Measurements from ENCODE around the gene TAS2R39. TPM values are rescaled to one million over a fixed set of nuclear protein-coding genes. Genes with fewer than 3 reads are reported as not detected.

TAS2R39 gene
- total and polyA plus RNA-seq, 2 experiments from 2014 or later: 0.21 TPM; not detected in 1

DNA sequence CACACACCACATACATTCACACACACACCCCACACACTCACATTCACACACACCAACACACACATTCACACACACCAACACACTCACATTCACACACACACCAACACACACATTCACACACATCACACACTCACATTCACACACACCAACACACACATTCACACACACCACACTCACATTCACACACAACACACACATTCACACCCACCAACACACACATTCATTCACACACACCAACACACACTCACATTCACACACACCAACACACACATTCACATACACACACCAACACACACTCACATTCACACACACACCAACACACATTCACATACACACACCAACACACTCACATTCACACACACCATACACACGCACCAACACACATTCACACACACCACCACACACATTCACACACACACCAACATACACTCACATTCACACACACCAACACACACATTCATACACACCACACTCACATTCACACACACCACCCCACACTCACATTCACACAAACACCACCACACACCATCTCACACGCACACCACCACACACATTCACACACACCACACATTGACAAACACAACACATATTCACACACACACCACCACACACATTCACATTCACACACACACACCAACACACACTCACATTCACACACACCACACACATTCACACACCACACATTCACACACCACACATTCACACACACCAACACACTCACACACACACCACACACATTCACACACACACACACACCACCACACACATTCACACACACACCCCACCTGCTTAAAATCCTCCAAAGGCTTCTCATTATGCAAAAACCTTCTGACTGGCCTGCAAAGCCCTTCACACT lies 47.6 kb downstream of the TAS2R39 start:
- Mint-ChIP-seq H3K27ac (no peak overlapping the region), H3K4me3 (no peak overlapping the region), H3K4me1 (peaks cover 9% of the 10 kb centered on the region; the same call in 2 of the 3 replicates), H3K27me3 (ENCODE audit: insufficient read depth, low read depth, poor library complexity) (no peaks in the 10 kb centered on the region), H3K36me3 (ENCODE audit: low read depth) (no peaks in the 10 kb centered on the region), H3K9me3 (no peaks in the 10 kb centered on the region; the same call in 2 of the 3 replicates)
- H3K4me3 ChIP-seq: no peak overlapping the region
- no peak overlapping the region for H3K27ac ChIP-seq (ENCODE audit: low read depth)
- no peak overlapping the region for H2AFZ ChIP-seq
- H3K9me2 ChIP-seq (ENCODE audit: insufficient read depth): no peaks in the 10 kb centered on the region
- ATAC-seq (no peak), DNase-seq (ENCODE audit: low spot score) (no peak)
- no peaks in the 10 kb centered on the region for H3F3A ChIP-seq (replicated peaks; ENCODE audit: low read depth)
- TF ChIP-seq NANOG (IDR thresholded peaks at IDR 0.05; ENCODE audit: borderline replicate concordance) (no peak), EZH2 (IDR thresholded peaks at IDR 0.05; ENCODE audit: low read depth, unreplicated experiment) (no peak), EZH2phosphoT487 (IDR thresholded peaks at IDR 0.05; ENCODE audit: unreplicated experiment) (no peak), STAT1 (IDR thresholded peaks at IDR 0.05; ENCODE audit: unreplicated experiment) (no peak), ZNF331 (CRISPR knock-in tag; IDR thresholded peaks at IDR 0.05; ENCODE audit: low read depth) (no peak), CREB1 (CRISPR knock-in tag; IDR thresholded peaks at IDR 0.05; ENCODE audit: low read depth) (no peak), POLR2AphosphoS5 (IDR thresholded peaks at IDR 0.05; ENCODE audit: low read depth) (no peak), JUNB (IDR thresholded peaks at IDR 0.05; ENCODE audit: unreplicated experiment) (no peak), ZNF114 (CRISPR knock-in tag; IDR thresholded peaks at IDR 0.05) (no peak)
- TF ChIP-seq, protein P1, sequence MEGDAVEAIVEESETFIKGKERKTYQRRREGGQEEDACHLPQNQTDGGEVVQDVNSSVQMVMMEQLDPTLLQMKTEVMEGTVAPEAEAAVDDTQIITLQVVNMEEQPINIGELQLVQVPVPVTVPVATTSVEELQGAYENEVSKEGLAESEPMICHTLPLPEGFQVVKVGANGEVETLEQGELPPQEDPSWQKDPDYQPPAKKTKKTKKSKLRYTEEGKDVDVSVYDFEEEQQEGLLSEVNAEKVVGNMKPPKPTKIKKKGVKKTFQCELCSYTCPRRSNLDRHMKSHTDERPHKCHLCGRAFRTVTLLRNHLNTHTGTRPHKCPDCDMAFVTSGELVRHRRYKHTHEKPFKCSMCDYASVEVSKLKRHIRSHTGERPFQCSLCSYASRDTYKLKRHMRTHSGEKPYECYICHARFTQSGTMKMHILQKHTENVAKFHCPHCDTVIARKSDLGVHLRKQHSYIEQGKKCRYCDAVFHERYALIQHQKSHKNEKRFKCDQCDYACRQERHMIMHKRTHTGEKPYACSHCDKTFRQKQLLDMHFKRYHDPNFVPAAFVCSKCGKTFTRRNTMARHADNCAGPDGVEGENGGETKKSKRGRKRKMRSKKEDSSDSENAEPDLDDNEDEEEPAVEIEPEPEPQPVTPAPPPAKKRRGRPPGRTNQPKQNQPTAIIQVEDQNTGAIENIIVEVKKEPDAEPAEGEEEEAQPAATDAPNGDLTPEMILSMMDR (conservative IDR thresholded peaks at IDR 0.05; ENCODE audit: low read depth in 2 of 2): no peak
- TF ChIP-seq, protein P2, sequence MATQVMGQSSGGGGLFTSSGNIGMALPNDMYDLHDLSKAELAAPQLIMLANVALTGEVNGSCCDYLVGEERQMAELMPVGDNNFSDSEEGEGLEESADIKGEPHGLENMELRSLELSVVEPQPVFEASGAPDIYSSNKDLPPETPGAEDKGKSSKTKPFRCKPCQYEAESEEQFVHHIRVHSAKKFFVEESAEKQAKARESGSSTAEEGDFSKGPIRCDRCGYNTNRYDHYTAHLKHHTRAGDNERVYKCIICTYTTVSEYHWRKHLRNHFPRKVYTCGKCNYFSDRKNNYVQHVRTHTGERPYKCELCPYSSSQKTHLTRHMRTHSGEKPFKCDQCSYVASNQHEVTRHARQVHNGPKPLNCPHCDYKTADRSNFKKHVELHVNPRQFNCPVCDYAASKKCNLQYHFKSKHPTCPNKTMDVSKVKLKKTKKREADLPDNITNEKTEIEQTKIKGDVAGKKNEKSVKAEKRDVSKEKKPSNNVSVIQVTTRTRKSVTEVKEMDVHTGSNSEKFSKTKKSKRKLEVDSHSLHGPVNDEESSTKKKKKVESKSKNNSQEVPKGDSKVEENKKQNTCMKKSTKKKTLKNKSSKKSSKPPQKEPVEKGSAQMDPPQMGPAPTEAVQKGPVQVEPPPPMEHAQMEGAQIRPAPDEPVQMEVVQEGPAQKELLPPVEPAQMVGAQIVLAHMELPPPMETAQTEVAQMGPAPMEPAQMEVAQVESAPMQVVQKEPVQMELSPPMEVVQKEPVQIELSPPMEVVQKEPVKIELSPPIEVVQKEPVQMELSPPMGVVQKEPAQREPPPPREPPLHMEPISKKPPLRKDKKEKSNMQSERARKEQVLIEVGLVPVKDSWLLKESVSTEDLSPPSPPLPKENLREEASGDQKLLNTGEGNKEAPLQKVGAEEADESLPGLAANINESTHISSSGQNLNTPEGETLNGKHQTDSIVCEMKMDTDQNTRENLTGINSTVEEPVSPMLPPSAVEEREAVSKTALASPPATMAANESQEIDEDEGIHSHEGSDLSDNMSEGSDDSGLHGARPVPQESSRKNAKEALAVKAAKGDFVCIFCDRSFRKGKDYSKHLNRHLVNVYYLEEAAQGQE (IDR thresholded peaks at IDR 0.05; ENCODE audit: unreplicated experiment): no peak
- TF ChIP-seq, protein P3, sequence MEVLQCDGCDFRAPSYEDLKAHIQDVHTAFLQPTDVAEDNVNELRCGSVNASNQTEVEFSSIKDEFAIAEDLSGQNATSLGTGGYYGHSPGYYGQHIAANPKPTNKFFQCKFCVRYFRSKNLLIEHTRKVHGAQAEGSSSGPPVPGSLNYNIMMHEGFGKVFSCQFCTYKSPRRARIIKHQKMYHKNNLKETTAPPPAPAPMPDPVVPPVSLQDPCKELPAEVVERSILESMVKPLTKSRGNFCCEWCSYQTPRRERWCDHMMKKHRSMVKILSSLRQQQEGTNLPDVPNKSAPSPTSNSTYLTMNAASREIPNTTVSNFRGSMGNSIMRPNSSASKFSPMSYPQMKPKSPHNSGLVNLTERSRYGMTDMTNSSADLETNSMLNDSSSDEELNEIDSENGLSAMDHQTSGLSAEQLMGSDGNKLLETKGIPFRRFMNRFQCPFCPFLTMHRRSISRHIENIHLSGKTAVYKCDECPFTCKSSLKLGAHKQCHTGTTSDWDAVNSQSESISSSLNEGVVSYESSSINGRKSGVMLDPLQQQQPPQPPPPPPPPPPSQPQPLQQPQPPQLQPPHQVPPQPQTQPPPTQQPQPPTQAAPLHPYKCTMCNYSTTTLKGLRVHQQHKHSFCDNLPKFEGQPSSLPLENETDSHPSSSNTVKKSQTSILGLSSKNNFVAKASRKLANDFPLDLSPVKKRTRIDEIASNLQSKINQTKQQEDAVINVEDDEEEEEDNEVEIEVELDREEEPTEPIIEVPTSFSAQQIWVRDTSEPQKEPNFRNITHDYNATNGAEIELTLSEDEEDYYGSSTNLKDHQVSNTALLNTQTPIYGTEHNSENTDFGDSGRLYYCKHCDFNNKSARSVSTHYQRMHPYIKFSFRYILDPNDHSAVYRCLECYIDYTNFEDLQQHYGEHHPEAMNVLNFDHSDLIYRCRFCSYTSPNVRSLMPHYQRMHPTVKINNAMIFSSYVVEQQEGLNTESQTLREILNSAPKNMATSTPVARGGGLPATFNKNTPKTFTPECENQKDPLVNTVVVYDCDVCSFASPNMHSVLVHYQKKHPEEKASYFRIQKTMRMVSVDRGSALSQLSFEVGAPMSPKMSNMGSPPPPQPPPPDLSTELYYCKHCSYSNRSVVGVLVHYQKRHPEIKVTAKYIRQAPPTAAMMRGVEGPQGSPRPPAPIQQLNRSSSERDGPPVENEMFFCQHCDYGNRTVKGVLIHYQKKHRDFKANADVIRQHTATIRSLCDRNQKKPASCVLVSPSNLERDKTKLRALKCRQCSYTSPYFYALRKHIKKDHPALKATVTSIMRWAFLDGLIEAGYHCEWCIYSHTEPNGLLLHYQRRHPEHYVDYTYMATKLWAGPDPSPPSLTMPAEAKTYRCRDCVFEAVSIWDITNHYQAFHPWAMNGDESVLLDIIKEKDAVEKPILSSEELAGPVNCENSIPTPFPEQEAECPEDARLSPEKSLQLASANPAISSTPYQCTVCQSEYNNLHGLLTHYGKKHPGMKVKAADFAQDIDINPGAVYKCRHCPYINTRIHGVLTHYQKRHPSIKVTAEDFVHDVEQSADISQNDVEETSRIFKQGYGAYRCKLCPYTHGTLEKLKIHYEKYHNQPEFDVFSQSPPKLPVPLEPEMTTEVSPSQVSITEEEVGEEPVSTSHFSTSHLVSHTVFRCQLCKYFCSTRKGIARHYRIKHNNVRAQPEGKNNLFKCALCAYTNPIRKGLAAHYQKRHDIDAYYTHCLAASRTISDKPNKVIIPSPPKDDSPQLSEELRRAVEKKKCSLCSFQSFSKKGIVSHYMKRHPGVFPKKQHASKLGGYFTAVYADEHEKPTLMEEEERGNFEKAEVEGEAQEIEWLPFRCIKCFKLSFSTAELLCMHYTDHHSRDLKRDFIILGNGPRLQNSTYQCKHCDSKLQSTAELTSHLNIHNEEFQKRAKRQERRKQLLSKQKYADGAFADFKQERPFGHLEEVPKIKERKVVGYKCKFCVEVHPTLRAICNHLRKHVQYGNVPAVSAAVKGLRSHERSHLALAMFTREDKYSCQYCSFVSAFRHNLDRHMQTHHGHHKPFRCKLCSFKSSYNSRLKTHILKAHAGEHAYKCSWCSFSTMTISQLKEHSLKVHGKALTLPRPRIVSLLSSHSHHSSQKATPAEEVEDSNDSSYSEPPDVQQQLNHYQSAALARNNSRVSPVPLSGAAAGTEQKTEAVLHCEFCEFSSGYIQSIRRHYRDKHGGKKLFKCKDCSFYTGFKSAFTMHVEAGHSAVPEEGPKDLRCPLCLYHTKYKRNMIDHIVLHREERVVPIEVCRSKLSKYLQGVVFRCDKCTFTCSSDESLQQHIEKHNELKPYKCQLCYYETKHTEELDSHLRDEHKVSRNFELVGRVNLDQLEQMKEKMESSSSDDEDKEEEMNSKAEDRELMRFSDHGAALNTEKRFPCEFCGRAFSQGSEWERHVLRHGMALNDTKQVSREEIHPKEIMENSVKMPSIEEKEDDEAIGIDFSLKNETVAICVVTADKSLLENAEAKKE (CRISPR knock-in tag; IDR thresholded peaks at IDR 0.05): no peak
- TF ChIP-seq, protein P4, sequence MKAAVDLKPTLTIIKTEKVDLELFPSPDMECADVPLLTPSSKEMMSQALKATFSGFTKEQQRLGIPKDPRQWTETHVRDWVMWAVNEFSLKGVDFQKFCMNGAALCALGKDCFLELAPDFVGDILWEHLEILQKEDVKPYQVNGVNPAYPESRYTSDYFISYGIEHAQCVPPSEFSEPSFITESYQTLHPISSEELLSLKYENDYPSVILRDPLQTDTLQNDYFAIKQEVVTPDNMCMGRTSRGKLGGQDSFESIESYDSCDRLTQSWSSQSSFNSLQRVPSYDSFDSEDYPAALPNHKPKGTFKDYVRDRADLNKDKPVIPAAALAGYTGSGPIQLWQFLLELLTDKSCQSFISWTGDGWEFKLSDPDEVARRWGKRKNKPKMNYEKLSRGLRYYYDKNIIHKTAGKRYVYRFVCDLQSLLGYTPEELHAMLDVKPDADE (IDR thresholded peaks at IDR 0.05): no peak
- H3K4me1 ChIP-seq (ENCODE audit: insufficient read depth): peaks cover 15% of the 10 kb centered on the region
- H4K20me1 ChIP-seq (replicated peaks; ENCODE audit: insufficient read depth): no peaks in the 10 kb centered on the region
- no peaks in the 10 kb centered on the region for H3K36me3 ChIP-seq (ENCODE audit: insufficient read depth)
- H3K4me2 ChIP-seq: no peak overlapping the region
- H3K27me3 ChIP-seq (ENCODE audit: insufficient read depth): no peaks in the 10 kb centered on the region
- H3K79me2 ChIP-seq (replicated peaks; ENCODE audit: insufficient read depth): no peaks in the 10 kb centered on the region

Data from GM23338 (cell line).